Stomach (tissue), 9 donors: ENCODE data around the gene NDUFAB1. TPM values are rescaled to one million over a fixed set of nuclear protein-coding genes. Genes with fewer than 3 reads are reported as not detected.
"Not testable (repeated sequence)": the region's sequence is repeated elsewhere in the genome, so short reads cannot be mapped to it uniquely, and the experiment has no call there.

Experiments used
- DNase-seq, 2 donors: peaks; one replicate each; pipeline versions ENCODE4 v3.0.0 to v3.0.0-alpha.2; 2013 to 2019
- H3K27ac ChIP-seq, 5 donors: fragments of 200-600 bp in 4 of 5; sonication (generic) in 4 of 5; one replicate each; pipeline ENCODE4 v1.5.1; 2013 to 2019; ENCODE audit warnings: mild to moderate bottlenecking in 1 of 5, moderate library complexity in 1 of 5
- H3K27me3 ChIP-seq, 3 donors: fragments of 200-600 bp; sonication (generic); one replicate each; pipeline ENCODE4 v1.5.1; 2017 to 2019; ENCODE audit warnings: mixed run types in 1 of 3
- H3K36me3 ChIP-seq, 4 donors: fragments of 200-600 bp; sonication (generic); 1 replicate in 3 of 4; 2 replicates in 1 of 4; pipeline ENCODE4 v1.5.1; 2016 to 2019
- H3K4me1 ChIP-seq, 4 donors: fragments of 200-600 bp; sonication (generic); one replicate each; pipeline ENCODE4 v1.5.1; 2016 to 2019
- H3K4me3 ChIP-seq, 4 donors: fragments of 200-600 bp; sonication (generic) in 3 of 4; one replicate each; pipeline ENCODE4 v1.5.1; 2016 to 2019; ENCODE audit warnings: mild to moderate bottlenecking in 1 of 4
- H3K9me3 ChIP-seq, 4 donors: fragments of 200-600 bp; sonication (generic); one replicate each; pipeline ENCODE4 v1.5.1; 2016 to 2019
- CTCF ChIP-seq, 7 experiments: fragments of 450-650 bp in 4 of 7; fragments of 200-600 bp in 3 of 7; sonication (generic) in 3 of 7; IDR thresholded peaks; one replicate each; pipeline ENCODE4 v1.5.1; 2016 to 2019; ENCODE audit warnings: antibody characterized with exemption in 7 of 7, control low read depth in 2 of 7, mild to moderate bottlenecking in 1 of 7
- EP300 ChIP-seq: sonication (generic); formaldehyde crosslinking; IDR thresholded peaks from one replicate; pipeline ENCODE4 v1.6.1; 2017; ENCODE audit warnings: antibody characterized with exemption
- POLR2A ChIP-seq, 4 donors: fragments of 450-650 bp; IDR thresholded peaks; one replicate each; pipeline ENCODE4 v1.6.1; 2016; ENCODE audit warnings: antibody characterized with exemption in 4 of 4, control low read depth in 2 of 4, mild to moderate bottlenecking in 1 of 4, moderate library complexity in 1 of 4
- POLR2AphosphoS5 ChIP-seq, 3 donors: sonication (generic); formaldehyde crosslinking; IDR thresholded peaks; one replicate each; pipeline ENCODE4 v1.6.1; 2016; ENCODE audit warnings: antibody characterized with exemption in 3 of 3
- WGBS, 5 donors: extraction: QIAGEN DNeasy Blood & Tissue Kit in 3 of 5; methylation state at CpG; one replicate each; pipeline versions ENCODE4 v1.1.5 to v1.1.7; 2013 to 2018; 5-methylcytosine and 5-hydroxymethylcytosine counted together
- intact Hi-C: fragments of 100-400 bp; cut with DNase I; formaldehyde crosslinking; loops from one replicate; pipeline ENCODE4 v1.15.1; 2023; ENCODE audit warnings: low total_unique reads
- polyA plus RNA-seq, 3 donors: library from polyadenylated mRNA; stranded (reverse); fragments of 200-250 nt; gene quantifications; one replicate each; pipeline ENCODE4 v1.2.3, GENCODE V29; 2013
- total RNA-seq, 5 donors: library from RNA; depleted of rRNA; stranded (reverse); fragments of >200 nt; gene quantifications; one replicate each; pipeline versions ENCODE4 v1.1.0 to v1.2.3, GENCODE V29; 2014 to 2016
- donor health status: healthy with polysubstance abuse.
- donor health status: Bipolar disorder and iron deficiency.
- donor health status: healthy.

Gene NDUFAB1
- total and polyA plus RNA-seq, 8 donors = 12.6 to 251 (median 140) TPM

DNA sequence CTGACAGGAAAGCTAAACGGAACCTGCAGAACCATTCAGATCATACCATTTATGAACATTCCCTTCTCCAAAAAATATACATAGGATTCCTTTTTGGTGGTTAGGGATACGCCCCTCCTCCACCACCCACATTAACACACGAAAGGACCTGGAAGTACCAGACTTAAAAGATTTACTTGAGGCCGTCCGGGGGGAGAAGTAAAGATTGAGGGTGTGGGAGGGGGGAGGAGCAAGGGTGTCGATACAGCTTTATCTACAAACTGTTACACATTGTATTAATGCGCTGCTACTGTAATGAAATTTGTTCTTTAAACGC, 44.5 kb upstream of the NDUFAB1 start:
- 0 to 2% (median 2%) methylated on average over 8 of the region's 8 CpGs for WGBS, 5 donors
- Histone ChIP-seq H3K4me1 (peaks cover 19 to 37% (median 29%) of the 10 kb centered on the region in 4 donors), H3K27me3 (no peaks in the 10 kb centered on the region), H3K9me3 (no peaks in the 10 kb centered on the region), H3K27ac (peak overlapping the region in 4 of 5 donors; percentile 82 to 88 (median 87)), H3K36me3 (peaks cover 4 to 55% (median 51%) of the 10 kb centered on the region in 4 donors), H3K4me3 (peak overlapping the region; percentile 63 to 98 (median 90))
- intact Hi-C loops = no loop called here
- TF ChIP-seq CTCF (IDR thresholded peaks at IDR 0.05) = no peak
- no peak for DNase-seq

DNA sequence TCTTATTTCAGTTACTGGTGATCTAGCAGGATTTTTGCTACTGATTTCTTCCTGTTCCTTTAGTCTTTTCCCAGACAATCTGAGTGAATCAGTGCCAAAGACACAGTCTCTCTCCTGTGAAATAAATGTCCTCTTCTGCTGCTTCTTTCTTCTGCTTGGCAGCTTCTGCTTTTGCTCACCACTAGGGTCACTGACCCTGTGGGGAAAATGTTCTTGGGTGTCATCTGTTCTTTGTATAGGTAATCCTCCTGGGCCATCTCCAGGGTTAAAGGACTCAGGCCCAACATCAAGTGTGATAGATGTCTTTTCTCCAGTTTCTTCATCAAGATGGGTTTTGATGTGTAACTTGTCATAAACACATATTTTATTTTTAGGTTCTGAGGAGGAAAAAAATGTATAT, 39.8 kb upstream of the NDUFAB1 start:
- no peak for TF ChIP-seq POLR2A (IDR thresholded peaks at IDR 0.05)
- no peak for TF ChIP-seq CTCF (IDR thresholded peaks at IDR 0.05)
- no peak for TF ChIP-seq EP300
- TF ChIP-seq POLR2AphosphoS5 (IDR thresholded peaks at IDR 0.05) = no peak
- Histone ChIP-seq H3K27me3 (no peaks in the 10 kb centered on the region), H3K36me3 (peaks cover 0 to 66% (median 65%) of the 10 kb centered on the region in 4 donors), H3K9me3 (no peaks in the 10 kb centered on the region), H3K4me3 (no peak overlapping the region), H3K4me1 (peaks cover 9 to 16% (median 14%) of the 10 kb centered on the region in 4 donors), H3K27ac (no peak overlapping the region)
- intact Hi-C loops = no loop called here
- no peak for DNase-seq

- Histone ChIP-seq H3K27me3 (no peaks in the 10 kb centered on the region), H3K4me1 (peaks cover 0 to 5% (median 2%) of the 10 kb centered on the region in 4 donors), H3K36me3 (peaks cover 6 to 78% (median 75%) of the 10 kb centered on the region in 4 donors), H3K9me3 (no peaks in the 10 kb centered on the region), H3K27ac (no peak overlapping the region), H3K4me3 (no peak overlapping the region)
- DNase-seq = no peak
- intact Hi-C loops = no loop called here
- no peak for TF ChIP-seq CTCF (IDR thresholded peaks at IDR 0.05)
- TF ChIP-seq POLR2A (IDR thresholded peaks at IDR 0.05) = no peak
- no peak for TF ChIP-seq EP300
- no peak for TF ChIP-seq POLR2AphosphoS5 (IDR thresholded peaks at IDR 0.05)
- WGBS, 5 donors = 90 to 97% (median 96%) methylated on average over 4 of the region's 4 CpGs
Observed at GRCh38 chr16:23634461-23635036, 38.4 kb upstream of the NDUFAB1 start.

DNA sequence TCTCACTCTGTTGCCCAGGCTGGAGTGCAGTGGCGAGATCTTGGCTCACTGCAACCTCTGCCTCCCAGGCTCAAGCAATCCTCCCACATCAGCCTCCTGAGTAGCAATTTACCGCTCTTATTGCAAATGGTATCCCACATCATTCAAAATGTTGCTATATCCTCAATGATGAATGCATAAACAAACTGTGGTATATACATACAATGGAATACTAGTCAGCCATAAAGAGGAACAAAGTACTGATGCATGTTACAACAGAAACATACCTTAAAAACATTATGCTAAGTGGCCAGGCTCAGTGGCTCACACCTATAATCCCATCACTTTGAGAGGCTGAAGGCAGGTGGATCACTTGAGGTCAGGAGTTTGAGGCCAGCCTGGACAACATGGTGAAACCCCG, 35.8 kb upstream of the NDUFAB1 start:
- H3K27ac ChIP-seq, H3K9me3 ChIP-seq, DNase-seq, H3K27me3 ChIP-seq, intact Hi-C loops, H3K4me3 ChIP-seq, H3K4me1 ChIP-seq: not testable (repeated sequence)
- peaks cover 22 to 89% (median 82%) of the 10 kb centered on the region in 4 donors for H3K36me3 ChIP-seq
- WGBS, 5 donors = 94 to 100% (median 99%) methylated on average over 3 of the region's 3 CpGs

GRCh38 chr16:23629516-23629915, 33.4 kb upstream of the NDUFAB1 start:
- Histone ChIP-seq H3K9me3 (no peaks in the 10 kb centered on the region), H3K36me3 (peaks cover 42 to 89% (median 83%) of the 10 kb centered on the region in 4 donors), H3K27me3 (no peaks in the 10 kb centered on the region), H3K4me1 (no peaks in the 10 kb centered on the region), H3K4me3 (no peak overlapping the region), H3K27ac (no peak overlapping the region)
- 87 to 94% (median 93%) methylated on average over 8 of the region's 8 CpGs for WGBS, 5 donors
- intact Hi-C loops = no loop called here
- TF ChIP-seq POLR2A (IDR thresholded peaks at IDR 0.05) = no peak
- TF ChIP-seq EP300 = no peak
- no peak for TF ChIP-seq POLR2AphosphoS5 (IDR thresholded peaks at IDR 0.05)
- TF ChIP-seq CTCF (IDR thresholded peaks at IDR 0.05) = no peak
- DNase-seq = no peak
